ENCODE data around the gene DPEP2NB. TPM values are rescaled to one million over a fixed set of nuclear protein-coding genes. Genes with fewer than 3 reads are reported as not detected.

Gene DPEP2NB
- total RNA-seq, 2 donors from 2014 or later: not detected

- Histone ChIP-seq H3K4me3 (no peak overlapping the region), H3K27ac (no peak overlapping the region), H3K4me1 (ENCODE audit: control insufficient read depth in 1 of 2, low read depth in 2 of 2) (no peaks in the 10 kb centered on the region), H3K9me3 (no peaks in the 10 kb centered on the region), H3K27me3 (replicated peaks; ENCODE audit: insufficient read depth) (no peaks in the 10 kb centered on the region), H3K36me3 (peaks cover 6% of the 10 kb centered on the region)
- TF ChIP-seq, protein P1, sequence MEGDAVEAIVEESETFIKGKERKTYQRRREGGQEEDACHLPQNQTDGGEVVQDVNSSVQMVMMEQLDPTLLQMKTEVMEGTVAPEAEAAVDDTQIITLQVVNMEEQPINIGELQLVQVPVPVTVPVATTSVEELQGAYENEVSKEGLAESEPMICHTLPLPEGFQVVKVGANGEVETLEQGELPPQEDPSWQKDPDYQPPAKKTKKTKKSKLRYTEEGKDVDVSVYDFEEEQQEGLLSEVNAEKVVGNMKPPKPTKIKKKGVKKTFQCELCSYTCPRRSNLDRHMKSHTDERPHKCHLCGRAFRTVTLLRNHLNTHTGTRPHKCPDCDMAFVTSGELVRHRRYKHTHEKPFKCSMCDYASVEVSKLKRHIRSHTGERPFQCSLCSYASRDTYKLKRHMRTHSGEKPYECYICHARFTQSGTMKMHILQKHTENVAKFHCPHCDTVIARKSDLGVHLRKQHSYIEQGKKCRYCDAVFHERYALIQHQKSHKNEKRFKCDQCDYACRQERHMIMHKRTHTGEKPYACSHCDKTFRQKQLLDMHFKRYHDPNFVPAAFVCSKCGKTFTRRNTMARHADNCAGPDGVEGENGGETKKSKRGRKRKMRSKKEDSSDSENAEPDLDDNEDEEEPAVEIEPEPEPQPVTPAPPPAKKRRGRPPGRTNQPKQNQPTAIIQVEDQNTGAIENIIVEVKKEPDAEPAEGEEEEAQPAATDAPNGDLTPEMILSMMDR (IDR thresholded peaks at IDR 0.05): no peak
- DNase-seq (ENCODE audit: low spot score) (no peak), ATAC-seq (ENCODE audit: insufficient number of reproducible peaks, low FRiP score, low read depth) (no peak)
Measured at GRCh38 chr16:68055395-68055794, 39.7 kb upstream of the DPEP2NB start.

DNA sequence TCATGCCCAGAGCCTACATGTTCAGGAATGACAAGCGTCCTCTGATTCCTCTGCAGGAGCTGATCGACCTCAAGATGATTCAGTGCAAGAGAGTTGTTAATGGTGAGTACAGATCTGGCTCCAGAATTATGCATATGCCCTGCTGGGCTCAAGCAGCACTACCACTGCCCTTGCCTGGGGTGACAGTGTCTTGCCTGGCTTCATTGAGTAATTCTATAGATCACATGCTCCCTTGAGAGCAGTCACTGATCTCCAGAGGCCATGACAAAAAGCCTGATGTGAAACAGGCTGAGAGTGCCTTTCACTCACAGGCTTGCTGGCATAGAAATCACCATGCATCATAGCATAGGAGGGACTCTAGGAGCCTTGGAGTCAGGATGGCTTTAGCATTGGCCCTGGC, 33.7 kb upstream of the DPEP2NB start:
- H3K4me1 ChIP-seq (ENCODE audit: control insufficient read depth in 1 of 2, low read depth in 2 of 2): no peaks in the 10 kb centered on the region
- H3K9me3 ChIP-seq: no peaks in the 10 kb centered on the region
- TF ChIP-seq, protein P1 (IDR thresholded peaks at IDR 0.05): no peak
- peaks cover 8% of the 10 kb centered on the region for H3K36me3 ChIP-seq
- no peak overlapping the region for H3K27ac ChIP-seq
- no peak overlapping the region for H3K4me3 ChIP-seq
- ATAC-seq (ENCODE audit: insufficient number of reproducible peaks, low FRiP score, low read depth): no peak
- DNase-seq (ENCODE audit: low spot score): no peak
- no peaks in the 10 kb centered on the region for H3K27me3 ChIP-seq (replicated peaks; ENCODE audit: insufficient read depth)

- Histone ChIP-seq H3K27me3 (replicated peaks; ENCODE audit: insufficient read depth) (no peaks in the 10 kb centered on the region), H3K36me3 (peaks cover 8% of the 10 kb centered on the region), H3K27ac (no peak overlapping the region), H3K4me1 (ENCODE audit: control insufficient read depth in 1 of 2, low read depth in 2 of 2) (no peaks in the 10 kb centered on the region), H3K9me3 (no peaks in the 10 kb centered on the region), H3K4me3 (no peak overlapping the region)
- ATAC-seq (ENCODE audit: insufficient number of reproducible peaks, low FRiP score, low read depth) (no peak), DNase-seq (ENCODE audit: low spot score) (no peak)
- TF ChIP-seq, protein P1 (IDR thresholded peaks at IDR 0.05): no peak
Measured at GRCh38 chr16:68047987-68048386, 32.3 kb upstream of the DPEP2NB start.

- Histone ChIP-seq H3K4me3 (no peak overlapping the region), H3K27me3 (replicated peaks; ENCODE audit: insufficient read depth) (no peaks in the 10 kb centered on the region), H3K4me1 (ENCODE audit: control insufficient read depth in 1 of 2, low read depth in 2 of 2) (no peaks in the 10 kb centered on the region), H3K36me3 (peaks cover 6% of the 10 kb centered on the region), H3K27ac (no peak overlapping the region), H3K9me3 (no peaks in the 10 kb centered on the region)
- TF ChIP-seq, protein P1 (IDR thresholded peaks at IDR 0.05): no peak
- DNase-seq (ENCODE audit: low spot score) (no peak), ATAC-seq (ENCODE audit: insufficient number of reproducible peaks, low FRiP score, low read depth) (no peak)
Measured at GRCh38 chr16:68046106-68046505, 30.4 kb upstream of the DPEP2NB start.

GRCh38 chr16:68041783-68042182, 26.1 kb upstream of the DPEP2NB start:
- Histone ChIP-seq H3K27ac (no peak overlapping the region), H3K36me3 (no peaks in the 10 kb centered on the region), H3K9me3 (no peaks in the 10 kb centered on the region), H3K4me1 (ENCODE audit: control insufficient read depth in 1 of 2, low read depth in 2 of 2) (no peaks in the 10 kb centered on the region), H3K27me3 (replicated peaks; ENCODE audit: insufficient read depth) (no peaks in the 10 kb centered on the region), H3K4me3 (no peak overlapping the region)
- DNase-seq (ENCODE audit: low spot score): no peak
- no peak for ATAC-seq (ENCODE audit: insufficient number of reproducible peaks, low FRiP score, low read depth)
- TF ChIP-seq, protein P1 (IDR thresholded peaks at IDR 0.05): no peak
